ENCODE results near the gene C2orf49.

The C2orf49 gene

GRCh38 chr2:105337122-105338019 lies at the start of gene C2orf49:
Gene C2orf49, plus strand, starts transcription at chr2:105337540. Its CDS starts 48 bp downstream, at chr2:105337588.
- TF ChIP-seq GATA2 (IDR thresholded peaks at IDR 0.05; ENCODE audit: low read depth, low read length) (no peak), GATA3 (IDR thresholded peaks at IDR 0.05; ENCODE audit: low read depth, low read length) (no peak)

- TF ChIP-seq GATA2 (IDR thresholded peaks at IDR 0.05; ENCODE audit: low read depth, low read length): no peak
- TF ChIP-seq GATA3 (IDR thresholded peaks at IDR 0.05; ENCODE audit: low read depth, low read length): no peak
Measured at GRCh38 chr2:105287692-105288091, 49.6 kb upstream of the C2orf49 start.

- TF ChIP-seq GATA3 (IDR thresholded peaks at IDR 0.05; ENCODE audit: low read depth, low read length) (no peak), GATA2 (IDR thresholded peaks at IDR 0.05; ENCODE audit: low read depth, low read length) (no peak)
Measured at GRCh38 chr2:105288133-105288532, 49.2 kb upstream of the C2orf49 start.

GRCh38 chr2:105290981-105291660 lies 46.2 kb upstream of the C2orf49 start:
- TF ChIP-seq GATA3 (IDR thresholded peaks at IDR 0.05; ENCODE audit: low read depth, low read length) (no peak), GATA2 (IDR thresholded peaks at IDR 0.05; ENCODE audit: low read depth, low read length) (no peak)

- TF ChIP-seq GATA3 (IDR thresholded peaks at IDR 0.05; ENCODE audit: low read depth, low read length) (no peak), GATA2 (IDR thresholded peaks at IDR 0.05; ENCODE audit: low read depth, low read length) (no peak)
Measured at GRCh38 chr2:105291981-105292380, 45.4 kb upstream of the C2orf49 start.

GRCh38 chr2:105294046-105294445 lies 43.3 kb upstream of the C2orf49 start:
- TF ChIP-seq GATA2 (IDR thresholded peaks at IDR 0.05; ENCODE audit: low read depth, low read length) (no peak), GATA3 (IDR thresholded peaks at IDR 0.05; ENCODE audit: low read depth, low read length) (no peak)

GRCh38 chr2:105294844-105295481 lies 42.4 kb upstream of the C2orf49 start:
- TF ChIP-seq GATA2 (IDR thresholded peaks at IDR 0.05; ENCODE audit: low read depth, low read length) (no peak), GATA3 (IDR thresholded peaks at IDR 0.05; ENCODE audit: low read depth, low read length) (no peak)

GRCh38 chr2:105296017-105296611 lies 41.2 kb upstream of the C2orf49 start:
- TF ChIP-seq GATA3 (IDR thresholded peaks at IDR 0.05; ENCODE audit: low read depth, low read length) (no peak), GATA2 (IDR thresholded peaks at IDR 0.05; ENCODE audit: low read depth, low read length) (no peak)

- TF ChIP-seq GATA3 (IDR thresholded peaks at IDR 0.05; ENCODE audit: low read depth, low read length) (no peak), GATA2 (IDR thresholded peaks at IDR 0.05; ENCODE audit: low read depth, low read length) (no peak)
Measured at GRCh38 chr2:105297216-105297615, 40.1 kb upstream of the C2orf49 start.

- TF ChIP-seq GATA3 (IDR thresholded peaks at IDR 0.05; ENCODE audit: low read depth, low read length): no peak
- TF ChIP-seq GATA2 (IDR thresholded peaks at IDR 0.05; ENCODE audit: low read depth, low read length): no peak
Measured at GRCh38 chr2:105298017-105298416, 39.3 kb upstream of the C2orf49 start.

- TF ChIP-seq GATA3 (IDR thresholded peaks at IDR 0.05; ENCODE audit: low read depth, low read length) (no peak), GATA2 (IDR thresholded peaks at IDR 0.05; ENCODE audit: low read depth, low read length) (no peak)
Measured at GRCh38 chr2:105299290-105299689, 38.0 kb upstream of the C2orf49 start.

- TF ChIP-seq GATA2 (IDR thresholded peaks at IDR 0.05; ENCODE audit: low read depth, low read length): no peak
- no peak for TF ChIP-seq GATA3 (IDR thresholded peaks at IDR 0.05; ENCODE audit: low read depth, low read length)
Measured at GRCh38 chr2:105301646-105302045, 35.7 kb upstream of the C2orf49 start.

- TF ChIP-seq GATA3 (IDR thresholded peaks at IDR 0.05; ENCODE audit: low read depth, low read length) (no peak), GATA2 (IDR thresholded peaks at IDR 0.05; ENCODE audit: low read depth, low read length) (no peak)
Measured at GRCh38 chr2:105307146-105307545, 30.2 kb upstream of the C2orf49 start.

- TF ChIP-seq GATA2 (IDR thresholded peaks at IDR 0.05; ENCODE audit: low read depth, low read length): no peak
- TF ChIP-seq GATA3 (IDR thresholded peaks at IDR 0.05; ENCODE audit: low read depth, low read length): no peak
Measured at GRCh38 chr2:105307550-105307949, 29.8 kb upstream of the C2orf49 start.

All from SH-SY5Y (cell line).